Heart left ventricle (tissue), 16 donors: Measurements from ENCODE around the gene ADAMTS18. TPM values are rescaled to one million over a fixed set of nuclear protein-coding genes. Genes with fewer than 3 reads are reported as not detected.
"Not testable (repeated sequence)": the region's sequence is repeated elsewhere in the genome, so short reads cannot be mapped to it uniquely, and the experiment has no call there.

ENCODE experiments used
- ATAC-seq, 4 donors: fragments of 200-7000 bp; cut with Tn5 transposase; one replicate each; pipeline ENCODE4 v1.9.1; 2020 to 2022; ENCODE audit warnings: moderate library complexity in 4 of 4, mild to moderate bottlenecking in 3 of 4, moderate number of reproducible peaks in 1 of 4
- DNase-seq, 5 donors: peaks; one replicate each; pipeline ENCODE4 v3.0.0-alpha.2; 2020
- H3K27ac ChIP-seq, 12 donors: fragments of 200-600 bp; sonication (generic) in 4 of 12; one replicate each; pipeline versions ENCODE4 v1.5.0 to v1.8.0; 2016 to 2022; ENCODE audit warnings: mild to moderate bottlenecking in 2 of 12
- H3K27me3 ChIP-seq, 9 donors: fragments of 200-600 bp; sonication (generic) in 2 of 9; one replicate each; pipeline versions ENCODE4 v1.5.1 to v1.8.0; 2016 to 2022; ENCODE audit warnings: mild to moderate bottlenecking in 3 of 9
- H3K36me3 ChIP-seq, 9 donors: fragments of 200-600 bp; sonication (generic) in 2 of 9; one replicate each; pipeline versions ENCODE4 v1.5.0 to v1.8.0; 2018 to 2022; ENCODE audit warnings: mild to moderate bottlenecking in 2 of 9
- H3K4me1 ChIP-seq, 12 donors: fragments of 200-600 bp; sonication (generic) in 4 of 12; one replicate each; pipeline versions ENCODE4 v1.5.0 to v1.8.0; 2016 to 2022; ENCODE audit warnings: mild to moderate bottlenecking in 3 of 12
- H3K4me3 ChIP-seq, 12 donors: fragments of 200-600 bp; sonication (generic) in 4 of 12; one replicate each; pipeline versions ENCODE4 v1.5.0 to v1.8.0; 2017 to 2022; ENCODE audit warnings: mild to moderate bottlenecking in 9 of 12, moderate library complexity in 4 of 12
- H3K9me3 ChIP-seq, 12 donors: fragments of 200-600 bp; sonication (generic) in 4 of 12; one replicate each; pipeline versions ENCODE4 v1.5.0 to v1.8.0; 2016 to 2022; ENCODE audit warnings: mild to moderate bottlenecking in 1 of 12
- CTCF ChIP-seq, 12 donors: fragments of 200-600 bp; sonication (generic) in 4 of 12; IDR thresholded peaks; one replicate each; pipeline versions ENCODE4 v1.5.0 to v1.8.0; 2018 to 2022; ENCODE audit warnings: antibody characterized with exemption in 12 of 12, mild to moderate bottlenecking in 5 of 12
- POLR2A ChIP-seq, 2 donors: fragments of 450-650 bp; IDR thresholded peaks; one replicate each; pipeline ENCODE4 v1.6.1; 2017; ENCODE audit warnings: antibody characterized with exemption in 2 of 2, mild to moderate bottlenecking in 2 of 2, moderate library complexity in 2 of 2
- WGBS, 4 donors: extraction: QIAGEN DNeasy Blood & Tissue Kit in 2 of 4; methylation state at CpG; one replicate each; pipeline versions ENCODE4 v1.1.5 to v1.1.7; 2013 to 2018; 5-methylcytosine and 5-hydroxymethylcytosine counted together
- intact Hi-C, 10 donors: fragments of 100-400 bp; cut with DNase I; formaldehyde crosslinking; loops; one replicate each; pipeline versions ENCODE4 v1.11.1 to v1.14.2; 2022
- polyA plus RNA-seq, 2 donors: library from polyadenylated mRNA; stranded (reverse); fragments of 200-250 nt; gene quantifications; one replicate each; pipeline ENCODE4 v1.2.3, GENCODE V29; 2013
- total RNA-seq, 9 donors: library from RNA; depleted of rRNA in 2 of 9; stranded (reverse); fragments of >200 nt in 2 of 9; fragmentation: NEBNext Ultra II Directional in 3 of 9; extraction: Animal tissue kit (Norgen Biotek cat#: 25700) in 3 of 9; gene quantifications; one replicate each; pipeline versions ENCODE4 v1.1.0 to v1.2.4, GENCODE V29; 2016 to 2023
- donor health status: ischemic (EF 13 %, LVEDD 7.1; RV severe dilation, severe dysfunction).
- donor health status: healthy with polysubstance abuse.
- donor health status: DM: no; HTN: yes; CAD: no.
- donor health status: DM: no; HTN: no; CAD: no.
- donor health status: ischemic (EF 25% LVEDD 6.9; RV normal size, moderate dysfunction).
- donor health status: ischemic (EF 25% LVEDD 5.7; RV mildly dilated, moderate dysfunction).
- donor health status: healthy.
- donor health status: DM: yes; HTN: yes; CAD: no.
- donor health status: ischemic (EF 35%, LVEDD 5.7; RV mildly dilated, moderate dysfunction).
- donor health status: nonischemic (EF 11% LVEDD 7.7; RV severe dilation, severe dysfunction).
- donor health status: DM: yes; HTN: yes; CAD: no.
- donor health status: PGD.
- donor health status: ischemic (EF 29% LVEDD 5.4; RV normal size, mild dysfunction).
- donor health status: nonischemic (EF 23%, LVEDD 6.1; RV moderate dilation, normal function).

The ADAMTS18 gene
- total and polyA plus RNA-seq, 11 donors: 0.10 to 0.69 (median 0.14) TPM; not detected in 8

DNA sequence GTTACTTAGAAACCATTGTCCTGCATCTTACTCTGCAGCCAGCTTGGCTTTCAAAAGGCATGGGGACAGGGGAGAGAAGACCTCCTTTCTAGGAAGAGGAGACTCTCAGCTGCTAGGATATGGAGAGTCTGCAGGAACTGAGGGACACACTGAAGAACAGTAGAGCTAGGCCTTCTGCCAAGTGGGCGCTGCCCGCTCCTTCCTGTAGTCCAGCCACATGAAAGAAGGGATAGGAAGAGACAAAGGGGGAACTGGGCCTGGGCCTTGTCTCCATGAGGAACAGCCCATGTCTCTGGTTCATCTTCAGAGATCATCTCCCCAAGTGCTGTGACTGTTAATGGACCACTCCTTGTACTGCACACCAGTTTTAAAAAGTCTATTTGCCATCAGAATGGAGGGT, 157.3 kb downstream of the ADAMTS18 start:
- Histone ChIP-seq H3K36me3 (no peaks in the 10 kb centered on the region), H3K9me3 (no peaks in the 10 kb centered on the region), H3K27ac (no peak overlapping the region), H3K27me3 (peaks cover 0 to 5% (median 0%) of the 10 kb centered on the region in 9 donors), H3K4me3 (no peak overlapping the region), H3K4me1 (no peaks in the 10 kb centered on the region)
- ATAC-seq: no peak
- intact Hi-C loops: no loop called here
- WGBS, 4 donors: 78 to 100% (median 91%) methylated on average over 2 of the region's 2 CpGs
- no peak for TF ChIP-seq POLR2A (IDR thresholded peaks at IDR 0.05)
- no peak for TF ChIP-seq CTCF (IDR thresholded peaks at IDR 0.05)
- DNase-seq: no peak

DNA sequence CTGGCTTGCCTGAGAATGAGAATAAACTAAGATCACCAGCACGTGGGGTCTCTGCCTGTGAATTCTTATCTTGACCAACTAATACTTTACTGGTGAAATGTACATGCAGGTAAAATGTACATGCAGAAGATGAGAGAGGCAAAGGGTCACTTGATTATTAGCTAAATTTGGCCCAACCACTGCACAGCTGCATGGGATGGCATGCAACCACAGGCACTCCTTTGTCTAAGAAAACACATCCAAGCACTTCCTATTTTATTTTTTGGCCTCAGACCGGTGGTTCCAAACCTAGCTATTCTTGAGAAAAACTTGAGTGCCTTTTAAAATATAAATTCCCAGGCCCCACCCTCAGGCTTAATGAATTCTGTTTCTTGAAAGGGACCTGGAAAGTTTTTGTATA, 157.7 kb downstream of the ADAMTS18 start:
- 29 to 70% (median 63%) methylated on average over 2 of the region's 2 CpGs for WGBS, 4 donors
- intact Hi-C loops: no loop called here
- no peak for TF ChIP-seq CTCF (IDR thresholded peaks at IDR 0.05)
- TF ChIP-seq POLR2A (IDR thresholded peaks at IDR 0.05): no peak
- no peaks in the 10 kb centered on the region for H3K36me3 ChIP-seq
- H3K27me3 ChIP-seq: peaks cover 0 to 5% (median 0%) of the 10 kb centered on the region in 9 donors
- H3K4me1 ChIP-seq: no peaks in the 10 kb centered on the region
- DNase-seq (no peak), ATAC-seq (no peak)
- no peak overlapping the region for H3K27ac ChIP-seq
- H3K9me3 ChIP-seq: no peaks in the 10 kb centered on the region
- H3K4me3 ChIP-seq: no peak overlapping the region

- ATAC-seq (no peak), DNase-seq (no peak)
- intact Hi-C loops: no loop called here
- H3K9me3 ChIP-seq: no peaks in the 10 kb centered on the region
- H3K27ac ChIP-seq: no peak overlapping the region
- H3K36me3 ChIP-seq: no peaks in the 10 kb centered on the region
- no peak for TF ChIP-seq POLR2A (IDR thresholded peaks at IDR 0.05)
- no peak for TF ChIP-seq CTCF (IDR thresholded peaks at IDR 0.05)
- peaks cover 0 to 5% (median 0%) of the 10 kb centered on the region in 9 donors for H3K27me3 ChIP-seq
- H3K4me3 ChIP-seq: no peak overlapping the region
- WGBS, 4 donors: 83 to 93% (median 91%) methylated on average over 2 of the region's 2 CpGs
- no peaks in the 10 kb centered on the region for H3K4me1 ChIP-seq
These were observed 158.2 kb downstream of the ADAMTS18 start for GRCh38 chr16:77276661-77277060.

- H3K4me1 ChIP-seq, ATAC-seq, intact Hi-C loops, H3K27ac ChIP-seq, DNase-seq, H3K27me3 ChIP-seq, H3K9me3 ChIP-seq, H3K36me3 ChIP-seq, H3K4me3 ChIP-seq: not testable (repeated sequence)
- 40 to 94% (median 92%) methylated on average over 2 of the region's 2 CpGs for WGBS, 4 donors
These were observed 159.5 kb downstream of the ADAMTS18 start for GRCh38 chr16:77275303-77275702.

DNA sequence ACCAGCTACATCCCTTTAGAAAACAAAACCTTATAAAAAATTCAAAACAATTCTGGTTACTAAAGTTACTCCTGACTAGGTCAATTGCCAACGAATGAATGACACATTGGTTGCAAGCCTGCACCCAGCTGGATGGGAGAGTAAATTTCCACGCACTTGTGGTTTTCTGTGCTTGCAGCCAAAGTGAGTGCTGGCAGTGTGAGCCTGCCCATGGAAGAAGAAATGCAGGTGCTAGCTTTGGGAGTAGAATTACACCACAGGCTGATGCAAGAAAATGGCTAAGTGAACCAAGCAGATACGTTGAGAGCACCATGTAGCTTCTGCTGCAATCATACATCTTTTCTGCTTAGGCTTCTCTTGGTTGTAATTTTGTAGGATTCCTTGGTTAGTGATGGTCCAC, 161.0 kb downstream of the ADAMTS18 start:
- no peak for ATAC-seq
- intact Hi-C loops: no loop called here
- TF ChIP-seq POLR2A (IDR thresholded peaks at IDR 0.05) (no peak), CTCF (IDR thresholded peaks at IDR 0.05) (no peak)
- no peak overlapping the region for H3K4me3 ChIP-seq
- H3K27me3 ChIP-seq: no peaks in the 10 kb centered on the region
- WGBS, 4 donors: 55 to 65% (median 60%) methylated on average over 3 of the region's 3 CpGs
- no peaks in the 10 kb centered on the region for H3K36me3 ChIP-seq
- DNase-seq: no peak
- no peak overlapping the region for H3K27ac ChIP-seq
- no peaks in the 10 kb centered on the region for H3K4me1 ChIP-seq
- peaks cover 0 to 15% (median 0%) of the 10 kb centered on the region in 12 donors for H3K9me3 ChIP-seq
